ENCODE results near the gene SLC32A1. TPM values are rescaled to one million over a fixed set of nuclear protein-coding genes. Genes with fewer than 3 reads are reported as not detected.

Gene SLC32A1
- total RNA-seq, 4 donors from 2014 or later = not detected

DNA sequence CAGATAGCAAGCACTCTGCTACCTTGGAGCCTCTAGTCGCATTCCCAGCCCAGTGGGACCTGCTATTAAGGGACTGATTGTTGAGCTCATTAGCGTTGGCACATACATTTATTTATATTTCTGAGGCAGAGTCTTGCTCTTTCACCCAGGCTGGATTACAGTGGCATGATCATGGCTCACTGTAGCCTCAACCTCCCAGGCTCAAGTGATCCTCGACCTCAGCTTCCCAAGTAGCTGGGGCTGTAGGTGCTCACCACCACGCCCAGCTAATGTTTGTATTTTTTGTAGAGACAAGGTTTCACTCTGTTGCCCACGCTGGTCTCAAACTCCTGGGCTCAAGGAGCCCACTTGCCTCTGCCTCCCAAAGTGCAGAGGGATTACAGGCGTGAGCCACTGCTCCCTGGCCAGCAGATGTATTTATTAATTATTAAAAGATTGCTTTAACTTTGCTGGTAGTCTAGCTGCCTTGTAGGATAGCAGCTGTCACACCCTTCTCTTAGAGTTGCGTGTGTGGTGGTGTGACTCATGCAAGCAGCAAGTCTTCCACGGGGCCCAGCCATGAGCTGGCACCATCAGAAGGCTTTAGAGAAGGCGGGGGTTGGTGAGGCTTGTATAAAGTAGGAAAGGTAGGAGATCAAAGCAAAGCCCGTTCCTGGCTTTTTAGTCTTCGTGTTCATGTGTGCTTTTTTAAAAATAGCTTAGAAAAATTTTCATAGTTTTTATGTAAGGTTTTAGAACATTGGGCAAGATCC lies 40.5 kb downstream of the SLC32A1 start:
- no peak for TF ChIP-seq POLR2A (IDR thresholded peaks at IDR 0.05)
- TF ChIP-seq EP300 (IDR thresholded peaks at IDR 0.05) = no peak
- TF ChIP-seq, protein P1, sequence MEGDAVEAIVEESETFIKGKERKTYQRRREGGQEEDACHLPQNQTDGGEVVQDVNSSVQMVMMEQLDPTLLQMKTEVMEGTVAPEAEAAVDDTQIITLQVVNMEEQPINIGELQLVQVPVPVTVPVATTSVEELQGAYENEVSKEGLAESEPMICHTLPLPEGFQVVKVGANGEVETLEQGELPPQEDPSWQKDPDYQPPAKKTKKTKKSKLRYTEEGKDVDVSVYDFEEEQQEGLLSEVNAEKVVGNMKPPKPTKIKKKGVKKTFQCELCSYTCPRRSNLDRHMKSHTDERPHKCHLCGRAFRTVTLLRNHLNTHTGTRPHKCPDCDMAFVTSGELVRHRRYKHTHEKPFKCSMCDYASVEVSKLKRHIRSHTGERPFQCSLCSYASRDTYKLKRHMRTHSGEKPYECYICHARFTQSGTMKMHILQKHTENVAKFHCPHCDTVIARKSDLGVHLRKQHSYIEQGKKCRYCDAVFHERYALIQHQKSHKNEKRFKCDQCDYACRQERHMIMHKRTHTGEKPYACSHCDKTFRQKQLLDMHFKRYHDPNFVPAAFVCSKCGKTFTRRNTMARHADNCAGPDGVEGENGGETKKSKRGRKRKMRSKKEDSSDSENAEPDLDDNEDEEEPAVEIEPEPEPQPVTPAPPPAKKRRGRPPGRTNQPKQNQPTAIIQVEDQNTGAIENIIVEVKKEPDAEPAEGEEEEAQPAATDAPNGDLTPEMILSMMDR (IDR thresholded peaks at IDR 0.05) = no peak
- 76 to 77% methylated on average over 10 to 11 of the region's 11 CpGs for WGBS, 2 donors
- H3K9me3 ChIP-seq = no peaks in the 10 kb centered on the region
- peaks cover 3 to 100% (median 7%) of the 10 kb centered on the region in 3 donors for H3K36me3 ChIP-seq
- peaks cover 0 to 6% (median 0%) of the 10 kb centered on the region in 4 donors for H3K4me1 ChIP-seq
- no peak overlapping the region for H3K4me3 ChIP-seq
- DNase-seq (ENCODE audit: low spot score in 2 of 2) = no peak
- no peaks in the 10 kb centered on the region for H3K27me3 ChIP-seq
- no peak overlapping the region for H3K27ac ChIP-seq

DNA sequence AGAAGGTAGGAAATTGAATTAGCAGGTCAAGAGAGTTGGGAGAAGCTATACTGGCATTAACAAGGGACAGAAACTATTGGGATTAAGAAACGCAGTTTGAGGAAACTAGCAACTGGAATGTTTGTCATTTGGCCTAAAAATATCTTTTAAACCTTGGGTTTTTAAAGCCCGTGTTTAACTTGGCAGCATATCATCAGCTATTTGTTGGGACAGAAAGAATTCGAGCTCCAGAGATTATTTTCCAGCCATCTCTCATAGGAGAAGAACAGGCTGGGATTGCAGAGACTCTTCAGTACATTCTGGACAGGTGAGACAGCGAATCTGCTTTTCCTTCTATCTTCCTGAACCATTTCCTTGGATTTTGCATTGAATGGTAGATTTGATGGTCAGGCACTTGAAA lies 41.8 kb downstream of the SLC32A1 start:
- peaks cover 3 to 100% (median 9%) of the 10 kb centered on the region in 3 donors for H3K36me3 ChIP-seq
- no peaks in the 10 kb centered on the region for H3K9me3 ChIP-seq

DNA sequence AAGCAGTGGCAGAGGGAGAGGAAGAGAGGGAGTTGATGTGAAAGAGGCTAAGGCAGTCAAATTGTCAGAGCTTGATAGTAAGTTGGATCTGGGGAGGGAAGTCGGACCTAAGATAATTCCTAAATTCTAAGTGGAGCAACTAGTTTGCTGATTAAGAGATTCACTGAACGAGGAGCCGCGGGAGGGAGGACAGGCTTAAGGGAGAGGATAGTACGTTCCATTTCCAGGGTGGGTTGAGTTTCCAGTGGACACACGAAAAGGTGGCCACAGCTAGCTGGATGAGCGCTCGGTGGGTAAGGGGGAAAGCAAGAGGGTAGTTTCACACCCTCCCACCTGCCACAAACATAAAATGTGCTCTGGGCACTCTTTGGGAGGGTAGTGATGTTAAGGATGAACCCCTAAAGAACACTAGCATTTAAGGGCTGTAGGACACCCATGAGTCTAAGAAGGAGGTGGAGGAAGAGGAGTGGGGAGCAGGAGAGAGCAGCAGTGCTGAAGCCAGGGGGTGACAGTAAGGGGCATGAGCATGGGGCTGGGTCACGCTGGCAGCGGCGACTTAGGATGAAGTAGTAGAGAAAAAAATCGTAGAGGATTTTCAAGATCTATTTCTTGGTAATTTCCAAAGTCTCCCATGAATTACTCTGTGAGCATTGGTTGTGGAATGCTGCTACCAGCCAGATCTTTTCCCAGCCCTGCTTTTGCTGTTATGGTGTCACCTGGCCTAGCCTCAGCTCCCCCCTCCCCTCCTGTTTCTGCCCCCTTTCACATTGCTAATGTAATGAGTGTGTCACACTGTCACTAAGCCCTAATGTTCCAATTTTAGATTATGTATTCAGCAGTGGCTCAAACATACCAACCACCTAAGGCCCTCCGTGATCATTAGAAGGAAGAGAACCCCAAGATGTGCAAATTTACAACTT lies 45.4 kb downstream of the SLC32A1 start:
- TF ChIP-seq, protein P1 (IDR thresholded peaks at IDR 0.05) = no peak
- TF ChIP-seq POLR2A (IDR thresholded peaks at IDR 0.05) (no peak), EP300 (IDR thresholded peaks at IDR 0.05) (no peak)
- Histone ChIP-seq H3K9me3 (peaks cover 0 to 9% (median 0%) of the 10 kb centered on the region in 4 donors), H3K27ac (no peak overlapping the region), H3K27me3 (no peaks in the 10 kb centered on the region), H3K36me3 (peaks cover 3 to 100% (median 17%) of the 10 kb centered on the region in 3 donors), H3K4me1 (peaks cover 0 to 6% (median 0%) of the 10 kb centered on the region in 4 donors), H3K4me3 (no peak overlapping the region)
- WGBS, 2 donors = 88 to 89% methylated on average over 13 of the region's 13 CpGs
- DNase-seq (ENCODE audit: low spot score in 2 of 2) = no peak

More for the DNA sequence above, 41.8 kb downstream of the SLC32A1 start:
- no peaks in the 10 kb centered on the region for H3K27me3 ChIP-seq
- no peak overlapping the region for H3K4me3 ChIP-seq
- 71 to 75% methylated on average over 4 of the region's 4 CpGs for WGBS, 2 donors
- TF ChIP-seq, protein P1 (IDR thresholded peaks at IDR 0.05) = no peak
- peaks cover 0 to 6% (median 0%) of the 10 kb centered on the region in 4 donors for H3K4me1 ChIP-seq
- no peak overlapping the region for H3K27ac ChIP-seq
- DNase-seq (ENCODE audit: low spot score in 2 of 2) = no peak

DNA sequence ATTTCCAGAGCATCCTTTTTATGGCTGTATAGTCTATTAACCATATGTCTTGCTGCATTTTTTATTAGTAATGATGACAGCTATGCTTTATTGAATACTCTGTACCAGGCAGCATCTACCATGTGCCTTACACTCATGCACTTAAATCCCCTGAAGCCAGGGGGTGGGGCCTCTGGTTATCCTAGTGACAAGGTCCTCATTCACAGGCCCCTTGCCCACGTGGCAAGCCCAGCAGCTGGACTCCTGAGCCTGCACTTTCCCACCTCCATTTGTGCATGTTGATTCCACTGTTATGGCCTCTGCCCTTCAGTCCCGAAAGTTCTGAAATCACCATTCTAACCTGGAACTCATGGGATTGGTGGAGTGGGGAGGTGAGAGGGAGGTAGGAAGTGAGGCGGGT lies 46.3 kb downstream of the SLC32A1 start:
- H3K4me3 ChIP-seq = no peak overlapping the region
- no peaks in the 10 kb centered on the region for H3K27me3 ChIP-seq
- H3K36me3 ChIP-seq = peaks cover 3 to 100% (median 17%) of the 10 kb centered on the region in 3 donors
- DNase-seq (ENCODE audit: low spot score in 2 of 2) = no peak
- H3K9me3 ChIP-seq = peaks cover 0 to 9% (median 0%) of the 10 kb centered on the region in 4 donors
- peaks cover 0 to 2% (median 0%) of the 10 kb centered on the region in 4 donors for H3K4me1 ChIP-seq
- 67 to 78% methylated on average over 3 of the region's 3 CpGs for WGBS, 2 donors
- no peak for TF ChIP-seq POLR2A (IDR thresholded peaks at IDR 0.05)
- H3K27ac ChIP-seq = no peak overlapping the region

DNA sequence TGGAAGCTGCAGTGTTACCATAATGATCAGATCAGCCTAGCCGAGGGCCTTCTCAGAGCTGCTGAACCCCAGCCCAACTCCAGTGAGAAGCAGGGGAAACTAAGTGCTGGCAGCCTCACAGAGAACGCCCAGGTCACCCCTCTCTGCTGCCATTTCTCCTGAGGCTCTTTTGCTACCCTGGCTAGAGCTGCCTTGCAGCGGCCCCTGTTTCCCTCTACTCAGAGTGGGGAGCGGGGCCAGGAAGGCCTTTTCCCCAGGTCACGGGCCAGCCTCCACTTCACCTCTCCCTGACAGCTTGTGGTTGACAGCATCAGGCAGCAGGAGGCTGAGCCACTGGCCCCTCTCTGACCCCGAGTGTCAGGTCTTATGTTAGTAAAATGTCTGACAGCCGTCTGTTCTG lies 46.7 kb downstream of the SLC32A1 start:
- Histone ChIP-seq H3K36me3 (peaks cover 3 to 99% (median 17%) of the 10 kb centered on the region in 3 donors), H3K9me3 (peaks cover 0 to 9% (median 0%) of the 10 kb centered on the region in 4 donors), H3K27me3 (no peaks in the 10 kb centered on the region), H3K4me1 (no peaks in the 10 kb centered on the region), H3K27ac (no peak overlapping the region), H3K4me3 (no peak overlapping the region)
- 71 to 82% methylated on average over 7 of the region's 7 CpGs for WGBS, 2 donors
- TF ChIP-seq, protein P1 (IDR thresholded peaks at IDR 0.05) = no peak
- TF ChIP-seq EP300 (IDR thresholded peaks at IDR 0.05) = no peak
- no peak for TF ChIP-seq POLR2A (IDR thresholded peaks at IDR 0.05)
- no peak for DNase-seq (ENCODE audit: low spot score in 2 of 2)

Data from tibial nerve (tissue), 4 donors.